ENCODE measurements around the gene ZNF789. TPM values are rescaled to one million over a fixed set of nuclear protein-coding genes. Genes with fewer than 3 reads are reported as not detected.

ZNF789 gene
- total and polyA plus RNA-seq, 9 of the 15 experiments (the other 6 are each of a cell fraction or from before 2014, with no cell fraction given): 6.1 to 57.0 (median 24.8) TPM

DNA sequence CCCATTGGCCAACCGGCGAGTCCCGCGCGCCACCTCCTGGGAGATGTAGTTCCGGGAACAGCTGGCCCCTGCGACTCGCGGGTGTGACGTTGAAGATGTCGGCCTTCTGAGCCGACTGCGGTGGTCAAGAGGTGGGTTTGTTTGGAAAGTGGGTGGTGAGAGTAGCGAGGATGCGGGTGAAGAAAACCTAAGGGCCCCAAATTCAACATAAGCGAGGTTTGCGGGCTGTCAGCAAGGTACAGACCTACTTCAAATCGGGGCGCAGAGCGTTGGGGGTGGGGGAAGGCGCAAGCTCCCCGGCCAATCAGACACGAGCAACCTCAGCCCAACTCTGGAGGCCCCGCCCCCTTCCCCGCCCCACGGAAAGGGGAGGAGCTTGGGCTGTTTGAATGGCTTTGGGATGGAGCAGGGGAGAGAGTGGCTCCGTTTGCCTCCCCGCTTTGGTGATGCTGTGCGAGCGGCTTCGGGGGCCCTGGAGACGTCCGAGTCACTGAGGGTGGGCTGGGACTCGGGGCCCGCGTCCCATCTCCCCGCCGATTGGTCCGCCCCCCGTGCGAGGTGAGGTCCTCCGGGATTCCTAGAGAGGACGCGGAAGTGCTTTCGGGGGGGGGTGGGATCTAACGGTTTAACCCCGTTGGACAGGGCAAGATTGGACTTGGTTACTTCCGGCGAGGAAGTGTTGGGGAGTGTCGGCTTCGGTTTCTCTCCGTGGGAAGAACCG lies 32.1 kb downstream of the ZNF789 start, which contains the start of gene ZKSCAN5 (continued):
- TF ChIP-seq CREB3 (tag; conservative IDR thresholded peaks at IDR 0.05; ENCODE audit: low read depth) (no peak), SIX5 (IDR thresholded peaks at IDR 0.05; ENCODE audit: borderline replicate concordance in 1 of 2, insufficient read depth in 1 of 2, low read depth in 1 of 2, low read length in 2 of 2) (peak; percentile 86 to 89; a peak in 3 of 4 replicates), ZNF140 (CRISPR knock-in tag; IDR thresholded peaks at IDR 0.05) (no peak), KLF16 (IDR thresholded peaks at IDR 0.05) (no peak), YY1 (IDR thresholded peaks at IDR 0.05; ENCODE audit: borderline replicate concordance in 1 of 3, control insufficient read depth in 1 of 3, extremely low read depth in 1 of 3, insufficient read depth in 3 of 3, insufficient read length in 1 of 3, insufficient replicate concordance in 2 of 3, low read depth in 1 of 3, low read length in 2 of 3) (peak in 2 of 3 experiments; percentile 67 to 79), ZBTB2 (IDR thresholded peaks at IDR 0.05) (no peak), POLR3G (IDR thresholded peaks at IDR 0.05; ENCODE audit: extremely low read depth, insufficient read length, insufficient replicate concordance) (no peak), ZNF740 (CRISPR knock-in tag; IDR thresholded peaks at IDR 0.05) (peak; percentile 99), ZNF740 (tag; IDR thresholded peaks at IDR 0.05) (peak in 1 of 2 experiments; percentile 95; a peak in 2 of 4 replicates), ZBTB33 (CRISPR knock-in tag; IDR thresholded peaks at IDR 0.05) (peak; percentile 27; the same call in 1 of the 2 replicates), MCM2 (IDR thresholded peaks at IDR 0.05; ENCODE audit: low read depth) (no peak), CGGBP1 (CRISPR knock-in tag; IDR thresholded peaks at IDR 0.05) (no peak), NFXL1 (CRISPR knock-in tag; IDR thresholded peaks at IDR 0.05) (no peak), MXI1 (IDR thresholded peaks at IDR 0.05; ENCODE audit: low read depth, low read length) (peak; percentile 6; the same call in 1 of the 2 replicates)

All from K562 (cell line).